K562 (cell line): Measurements from ENCODE around the gene DNAH8. TPM values are rescaled to one million over a fixed set of nuclear protein-coding genes. Genes with fewer than 3 reads are reported as not detected.

ENCODE experiments used
- ATAC-seq: fragments of 200-7000 bp; cut with Tn5 transposase; 3 replicates; pipeline ENCODE4 v1.9.1; 2020; ENCODE audit warnings: moderate library complexity
- BruUV-seq: library from RNA; stranded (reverse); fragments of 400-500 nt; replicated peaks from 2 replicates; lab custom pipeline; 2021; lab: Mats Ljungman, UMichigan
- CTCF ChIA-PET: fragments of 300-600 bp; formaldehyde crosslinking; extraction: SDS; loops from one replicate; lab custom pipeline; 2021; ENCODE audit warnings: low intra/inter-chr PET ratio; lab: Yijun Ruan, JAX
- POLR2A ChIA-PET: fragments of 300-600, 350-650 bp; sonication (Branson Sonifier 250); formaldehyde crosslinking; extraction: SDS; loops from one replicate; lab custom pipeline; 2021; ENCODE audit warnings: antibody characterized with exemption, inconsistent platforms; lab: Yijun Ruan, JAX
- DNase-seq, 4 experiments: peaks; one replicate each; pipeline versions ENCODE4 v3.0.0 to v3.0.0-alpha.2; 2011 to 2018; ENCODE audit warnings: low spot score in 3 of 4, mixed read lengths in 3 of 4; ENCODE audit errors: extremely low read depth in 1 of 4
- FAIRE-seq: peaks from 2 replicates; lab custom pipeline; 2011; peaks lifted over from hg19 to GRCh38; lab: Jason Lieb, UNC
- H2AFZ ChIP-seq: 2 replicates; pipeline ENCODE4 v1.6.0; 2011; ENCODE audit warnings: low read depth, low read length, control low read depth, inconsistent platforms
- H3K27ac ChIP-seq: fragments of 200-600 bp; 3 replicates; pipeline ENCODE4 v1.8.0; 2011; ENCODE audit warnings: low read depth, mild to moderate bottlenecking, control low read depth, inconsistent platforms, low read length, moderate library complexity, mixed read lengths; ENCODE audit errors: extremely low read depth
- H3K27me3 ChIP-seq, 2 experiments: fragments of 300-600 bp in 1 of 2; 2 replicates in 1 of 2; 3 replicates in 1 of 2; pipeline versions ENCODE4 v1.6.0 to v1.8.0; 2011; ENCODE audit warnings: inconsistent platforms in 2 of 2, low read length in 2 of 2, mild to moderate bottlenecking in 1 of 2, mixed read lengths in 1 of 2, moderate library complexity in 1 of 2; ENCODE audit not compliant: control insufficient read depth in 2 of 2, insufficient read depth in 2 of 2
- H3K36me3 ChIP-seq: fragments of 300-600 bp; 3 replicates; pipeline ENCODE4 v1.8.0; 2011; ENCODE audit warnings: mild to moderate bottlenecking, low read length, inconsistent platforms; ENCODE audit not compliant: control insufficient read depth, insufficient read depth
- H3K4me1 ChIP-seq, 2 experiments: fragments of 200-600 bp in 1 of 2; replicated peaks in 1 of 2; 2 replicates in 1 of 2; 3 replicates in 1 of 2; pipeline versions ENCODE4 v1.5.1 to v1.8.0; 2011; ENCODE audit warnings: inconsistent platforms in 2 of 2, low read length in 2 of 2, mild to moderate bottlenecking in 1 of 2, mixed read lengths in 1 of 2, moderate library complexity in 1 of 2; ENCODE audit not compliant: control insufficient read depth in 2 of 2, insufficient read depth in 2 of 2
- H3K4me2 ChIP-seq: 2 replicates; pipeline ENCODE4 v1.6.1; 2011; ENCODE audit warnings: low read length, control low read depth, inconsistent platforms, mixed read lengths; ENCODE audit not compliant: insufficient read depth
- H3K4me3 ChIP-seq: fragments of 200-600 bp; sonication (generic), shearing (Covaris generic); 2 replicates; pipeline ENCODE4 v1.5.1; 2016; ENCODE audit warnings: control low read depth, inconsistent platforms
- H3K79me2 ChIP-seq: fragments of 200-600 bp; 3 replicates; pipeline ENCODE4 v1.8.0; 2011; ENCODE audit warnings: low read length, inconsistent platforms; ENCODE audit not compliant: control insufficient read depth, insufficient read depth
- H3K9ac ChIP-seq, 2 experiments: 2 replicates each; pipeline versions ENCODE4 v1.6.0 to v1.6.1; 2011; ENCODE audit warnings: low read depth in 2 of 2, low read length in 2 of 2, control low read depth in 1 of 2, inconsistent platforms in 1 of 2, mild to moderate bottlenecking in 1 of 2, mixed read lengths in 1 of 2; ENCODE audit not compliant: insufficient read depth in 1 of 2
- H3K9me1 ChIP-seq: one replicate; pipeline ENCODE4 v1.6.0; 2011; ENCODE audit warnings: inconsistent platforms, mild to moderate bottlenecking, low read length, moderate library complexity; ENCODE audit not compliant: control insufficient read depth, insufficient read depth
- H3K9me3 ChIP-seq: replicated peaks from 2 replicates; pipeline ENCODE4 v1.5.1; 2011; ENCODE audit warnings: low read depth, low read length, inconsistent platforms; ENCODE audit not compliant: control insufficient read depth, insufficient read depth
- H4K20me1 ChIP-seq: replicated peaks from 2 replicates; pipeline ENCODE4 v1.6.1; 2011; ENCODE audit warnings: low read length, inconsistent platforms, mixed read lengths; ENCODE audit not compliant: control insufficient read depth, insufficient read depth
- COPS2 ChIP-seq: fragments of 450-650 bp; conservative IDR thresholded peaks from 2 replicates; pipeline ENCODE4 v1.6.1; 2016; ENCODE audit warnings: mild to moderate bottlenecking, moderate library complexity
- CREM ChIP-seq: IDR thresholded peaks from 2 replicates; pipeline ENCODE4 v1.6.1; 2014; ENCODE audit warnings: antibody characterized with exemption, low read depth
- CSDE1 ChIP-seq, 2 experiments: fragments of 450-650 bp; IDR thresholded peaks; 2 replicates each; pipeline ENCODE4 v1.6.1; 2016; ENCODE audit warnings: mild to moderate bottlenecking in 1 of 2
- ELF1 ChIP-seq: fragments of 200-800 bp; sonication (Bioruptor generic); IDR thresholded peaks from 2 replicates; pipeline ENCODE4 v1.6.1; 2016; ENCODE audit warnings: missing genetic modification characterization, missing compliant biosample characterization
- ELK3 ChIP-seq: fragments of 450-650 bp; formaldehyde crosslinking; IDR thresholded peaks from 2 replicates; pipeline ENCODE4 v1.4.0; 2020; ENCODE audit warnings: mild to moderate bottlenecking
- HEY1 ChIP-seq: fragments of 250-450 bp; sonication (Bioruptor Pico); IDR thresholded peaks from 2 replicates; pipeline ENCODE4 v1.5.0; 2020; ENCODE audit warnings: mild to moderate bottlenecking, moderate library complexity, borderline replicate concordance
- NCOA1 ChIP-seq: fragments of 450-650 bp; IDR thresholded peaks from 2 replicates; pipeline ENCODE4 v1.6.1; 2016; ENCODE audit warnings: low read depth
- RBM39 ChIP-seq: fragments of 200-400 bp; formaldehyde crosslinking; optimal IDR thresholded peaks from 2 replicates; pipeline ENCODE3; 2018; ENCODE audit warnings: low read depth, low read length
- RHOXF2B ChIP-seq: fragments of 250-450 bp; sonication (Bioruptor Pico); conservative IDR thresholded peaks from 2 replicates; pipeline ENCODE4 v1.5.1; 2021
- ZNF316 ChIP-seq: fragments of 450-650 bp; IDR thresholded peaks from 2 replicates; pipeline ENCODE4 v1.6.1; 2016
- ZNF436 ChIP-seq: fragments of 250-450, 450-650 bp; sonication (Bioruptor Pico); formaldehyde crosslinking; IDR thresholded peaks from 2 replicates; pipeline ENCODE4 v1.7.0; 2020; ENCODE audit warnings: mild to moderate bottlenecking
- WGBS: fragments of 100-300 bp; shearing (Covaris generic); methylation state at CpG from one replicate; pipeline ENCODE4 v1.1.6; 2016; ENCODE audit warnings: low coverage, mixed read lengths; ENCODE audit not compliant: insufficient coverage; ENCODE audit errors: missing lambda C conversion rate; 5-methylcytosine and 5-hydroxymethylcytosine counted together
- in situ Hi-C: fragments of 300-500 bp; cut with MboI; formaldehyde crosslinking; loops from 4 replicates; pipeline ENCODE4 v1.15.0; 2018; ENCODE audit warnings: inconsistent platforms, mixed read lengths
- intact Hi-C: fragments of 100-400 bp; cut with micrococcal nuclease; formaldehyde crosslinking; loops from 2 replicates; pipeline ENCODE4 v1.14.2; 2022
- polyA plus RNA-seq, 8 experiments: library from polyadenylated mRNA; depleted of rRNA in 4 of 8; stranded (reverse) in 5 of 8; unstranded in 3 of 8; fragments of >200 nt; fragmentation: Nextera tagmentation in 2 of 8; fragmentation: Illumina TruSeq in 1 of 8; extraction: Ambion mirVana in 2 of 8; extraction: Trizol in 1 of 8; gene quantifications; 2 replicates each; pipeline versions ENCODE4 v1.2.1 to v1.2.3, GENCODE V29; 2011 to 2014; ENCODE audit warnings: inconsistent platforms in 1 of 8, missing spikeins in 1 of 8
- total RNA-seq, 7 experiments: library from RNA; depleted of rRNA in 6 of 7; stranded (reverse); fragments of >200 nt in 6 of 7; fragmentation: Illumina TruSeq in 2 of 7; extraction: Trizol in 2 of 7; gene quantifications; 2 replicates each; pipeline versions ENCODE4 v1.2.1 to v1.2.3, GENCODE V29; 2011 to 2021; ENCODE audit warnings: low replicate concordance in 1 of 7

Gene DNAH8
- total and polyA plus RNA-seq, 9 of the 15 experiments (the other 6 are each of a cell fraction or from before 2014, with no cell fraction given), result 1.2 to 4.2 (median 2.9) TPM

GRCh38 chr6:39075807-39076622, 360.9 kb downstream of the DNAH8 start:
- H3K9me3 ChIP-seq, result no peaks in the 10 kb centered on the region
- no peak overlapping the region for H3K9ac ChIP-seq
- H3K4me3 ChIP-seq, result no peak overlapping the region
- POLR2A ChIA-PET, result interaction anchor here (0.6 to 0.9 kb wide), 2 partner anchors 29 to 82 kb away, joined by 3 read pairs; no protein-coding TSS in a partner anchor
- H3K4me1 ChIP-seq, result no peaks in the 10 kb centered on the region
- H3K36me3 ChIP-seq, result no peaks in the 10 kb centered on the region
- no TSS peak for BruUV-seq
- CTCF ChIA-PET, result no interaction called here
- H3K9me1 ChIP-seq, result no peaks in the 10 kb centered on the region
- no peak overlapping the region for H3K27ac ChIP-seq
- no peak overlapping the region for H2AFZ ChIP-seq
- under 1% methylated on average over 11 of the region's 11 CpGs for WGBS
- peaks cover 4% of the 10 kb centered on the region; the same call in 1 of the 2 replicates for H4K20me1 ChIP-seq
- no peak for FAIRE-seq
- DNase-seq, result no peak
- ATAC-seq, result no peak
- H3K4me2 ChIP-seq, result no peak overlapping the region
- 0 out of 2 replicates have a peak, but pooled peaks have one; percentile 16 for TF ChIP-seq ZNF316
- no peak for TF ChIP-seq RHOXF2B (CRISPR knock-in tag)
- H3K27me3 ChIP-seq, result peaks cover 24 to 74% of the 10 kb centered on the region in 2 experiments; a peak in 4 of 5 replicates
- in situ Hi-C loops (no loop called here), intact Hi-C loops (no loop called here)
- no peaks in the 10 kb centered on the region for H3K79me2 ChIP-seq

GRCh38 chr6:39076623-39077535, 361.8 kb downstream of the DNAH8 start:
- no peak for FAIRE-seq
- ChIA-PET POLR2A (no interaction called here), CTCF (no interaction called here)
- Histone ChIP-seq H3K4me2 (no peak overlapping the region), H2AFZ (no peak overlapping the region), H3K9me1 (no peaks in the 10 kb centered on the region), H4K20me1 (peaks cover 4% of the 10 kb centered on the region; the same call in 1 of the 2 replicates), H3K4me1 (no peaks in the 10 kb centered on the region), H3K4me3 (no peak overlapping the region), H3K36me3 (no peaks in the 10 kb centered on the region), H3K27me3 (peaks cover 24 to 75% of the 10 kb centered on the region in 2 experiments; a peak in 4 of 5 replicates), H3K27ac (no peak overlapping the region), H3K79me2 (no peaks in the 10 kb centered on the region), H3K9ac (no peak overlapping the region), H3K9me3 (no peaks in the 10 kb centered on the region)
- intact Hi-C loops (no loop called here), in situ Hi-C loops (no loop called here)
- no peak for DNase-seq
- no peak for ATAC-seq
- no TSS peak for BruUV-seq
- 1% methylated on average over 9 of the region's 9 CpGs for WGBS
- no peak for TF ChIP-seq ELK3
- no peak for TF ChIP-seq NCOA1
- TF ChIP-seq COPS2, result no peak
- TF ChIP-seq RBM39, result no peak
- no peak for TF ChIP-seq CSDE1 (IDR thresholded peaks at IDR 0.05)
- TF ChIP-seq ZNF436, result no peak
- no peak for TF ChIP-seq HEY1
- no peak for TF ChIP-seq ELF1
- no peak for TF ChIP-seq CREM
